Measurements from ENCODE around the gene UNC5C.

UNC5C gene

DNA sequence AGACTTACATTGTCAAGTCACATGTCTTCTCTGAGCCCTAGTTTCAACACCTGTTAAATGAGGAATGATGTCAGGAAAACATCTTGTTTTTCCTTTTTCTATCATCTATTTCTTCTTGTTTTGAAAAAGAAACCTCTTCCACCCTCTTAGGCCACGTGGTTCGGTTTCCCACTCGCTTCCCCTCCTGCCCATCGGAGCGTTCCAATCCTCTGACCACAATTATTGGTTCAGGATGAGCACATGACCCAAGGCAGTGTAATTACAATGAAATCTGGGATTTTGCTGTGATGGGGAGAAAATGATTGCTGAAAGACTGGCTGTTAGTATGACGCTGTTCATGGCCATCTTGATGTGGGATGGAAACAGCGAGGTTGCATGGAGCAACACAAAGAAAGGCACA, 186.7 kb downstream of the UNC5C start:
- no peaks in the 10 kb centered on the region for H3K9me3 ChIP-seq (ENCODE audit: insufficient read depth, low read depth, low read length)
- H3K79me2 ChIP-seq (ENCODE audit: control insufficient read depth, insufficient read depth, low read length, poor library complexity) = no peaks in the 10 kb centered on the region
- H2AFZ ChIP-seq (ENCODE audit: insufficient read depth, low read length, poor library complexity) = no peak overlapping the region
- H3K23ac ChIP-seq (ENCODE audit: low read length) = no peak overlapping the region
- no CpG with 5 or more reads among the region's 7 CpGs for WGBS (ENCODE audit: extremely low coverage, insufficient coverage, insufficient read length)
- peaks cover 0 to 2% of the 10 kb centered on the region in 2 experiments for H3K4me1 ChIP-seq (ENCODE audit: control insufficient read depth in 1 of 2, insufficient read depth in 2 of 2, low read length in 2 of 2)
- H3K4ac ChIP-seq (ENCODE audit: low read depth, low read length) = no peak overlapping the region
- H3K79me1 ChIP-seq (ENCODE audit: low read length) = no peaks in the 10 kb centered on the region
- no peak overlapping the region for H3K9ac ChIP-seq (ENCODE audit: low read length)
- H2BK12ac ChIP-seq (ENCODE audit: low read length) = no peak overlapping the region
- no peak for DNase-seq
- no peak overlapping the region for H3K27ac ChIP-seq (ENCODE audit: low read depth, low read length)
- H3K4me2 ChIP-seq (ENCODE audit: low read length) = no peak overlapping the region
- peaks cover 2 to 3% of the 10 kb centered on the region in 2 experiments for H3K36me3 ChIP-seq (ENCODE audit: control insufficient read depth in 1 of 2, insufficient read depth in 2 of 2, low read length in 2 of 2)
- H4K91ac ChIP-seq (ENCODE audit: low read depth, low read length) = no peak overlapping the region
- H3K18ac ChIP-seq (ENCODE audit: low read length) = no peak overlapping the region
- H3K27me3 ChIP-seq (ENCODE audit: insufficient read depth, low read length) = no peaks in the 10 kb centered on the region
- no peak overlapping the region for H4K12ac ChIP-seq (ENCODE audit: low read depth, low read length)
- no peak overlapping the region for H4K8ac ChIP-seq (ENCODE audit: low read depth, low read length)
- no peak overlapping the region for H2AK5ac ChIP-seq (ENCODE audit: low read length)
- H2BK5ac ChIP-seq (ENCODE audit: low read depth, low read length, poor library complexity) = no peak overlapping the region
- H3K14ac ChIP-seq (ENCODE audit: low read length) = no peak overlapping the region
- no peak overlapping the region for H2BK120ac ChIP-seq (ENCODE audit: insufficient read depth, low read length, poor library complexity)
- no peak overlapping the region for H3K4me3 ChIP-seq (ENCODE audit: low read depth, low read length)

DNA sequence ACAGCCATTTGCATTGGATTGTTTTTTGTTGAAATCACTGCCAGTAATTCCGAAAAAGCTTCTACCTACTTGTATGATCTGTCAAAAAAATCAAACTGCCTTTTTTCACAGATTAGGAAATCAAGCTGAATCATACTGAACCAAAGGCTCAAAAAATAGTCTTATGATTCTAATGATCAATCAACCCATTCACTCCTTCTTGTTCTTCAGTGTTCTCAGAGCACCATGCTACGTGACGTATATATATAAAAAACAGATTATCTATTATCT, 187.1 kb downstream of the UNC5C start:
- Histone ChIP-seq H2AFZ (ENCODE audit: insufficient read depth, low read length, poor library complexity) (no peak overlapping the region), H3K79me1 (ENCODE audit: low read length) (no peaks in the 10 kb centered on the region), H3K27ac (ENCODE audit: low read depth, low read length) (no peak overlapping the region), H2BK120ac (ENCODE audit: insufficient read depth, low read length, poor library complexity) (no peak overlapping the region), H3K36me3 (ENCODE audit: control insufficient read depth in 1 of 2, insufficient read depth in 2 of 2, low read length in 2 of 2) (peaks cover 2 to 3% of the 10 kb centered on the region in 2 experiments), H3K4me1 (ENCODE audit: control insufficient read depth in 1 of 2, insufficient read depth in 2 of 2, low read length in 2 of 2) (peaks cover 0 to 2% of the 10 kb centered on the region in 2 experiments), H3K9ac (ENCODE audit: low read length) (no peak overlapping the region), H2AK5ac (ENCODE audit: low read length) (no peak overlapping the region), H4K8ac (ENCODE audit: low read depth, low read length) (no peak overlapping the region), H3K4me3 (ENCODE audit: low read depth, low read length) (no peak overlapping the region), H4K91ac (ENCODE audit: low read depth, low read length) (no peak overlapping the region), H2BK12ac (ENCODE audit: low read length) (no peak overlapping the region), H2BK5ac (ENCODE audit: low read depth, low read length, poor library complexity) (no peak overlapping the region), H3K18ac (ENCODE audit: low read length) (no peak overlapping the region), H3K79me2 (ENCODE audit: control insufficient read depth, insufficient read depth, low read length, poor library complexity) (no peaks in the 10 kb centered on the region), H3K23ac (ENCODE audit: low read length) (no peak overlapping the region), H3K4me2 (ENCODE audit: low read length) (no peak overlapping the region), H3K9me3 (ENCODE audit: insufficient read depth, low read depth, low read length) (no peaks in the 10 kb centered on the region), H4K12ac (ENCODE audit: low read depth, low read length) (no peak overlapping the region), H3K4ac (ENCODE audit: low read depth, low read length) (no peak overlapping the region), H3K14ac (ENCODE audit: low read length) (no peak overlapping the region), H3K27me3 (ENCODE audit: insufficient read depth, low read length) (no peaks in the 10 kb centered on the region)
- no peak for DNase-seq
- WGBS (ENCODE audit: extremely low coverage, insufficient coverage, insufficient read length) = no CpG with 5 or more reads among the region's 3 CpGs

- Histone ChIP-seq H2BK12ac (ENCODE audit: low read length) (no peak overlapping the region), H3K4me2 (ENCODE audit: low read length) (no peak overlapping the region), H2AFZ (ENCODE audit: insufficient read depth, low read length, poor library complexity) (no peak overlapping the region), H3K23ac (ENCODE audit: low read length) (no peak overlapping the region), H3K27me3 (ENCODE audit: insufficient read depth, low read length) (no peaks in the 10 kb centered on the region), H3K9ac (ENCODE audit: low read length) (no peak overlapping the region), H3K79me1 (ENCODE audit: low read length) (no peaks in the 10 kb centered on the region), H3K36me3 (ENCODE audit: control insufficient read depth in 1 of 2, insufficient read depth in 2 of 2, low read length in 2 of 2) (peaks cover 2 to 3% of the 10 kb centered on the region in 2 experiments), H3K79me2 (ENCODE audit: control insufficient read depth, insufficient read depth, low read length, poor library complexity) (no peaks in the 10 kb centered on the region), H4K8ac (ENCODE audit: low read depth, low read length) (no peak overlapping the region), H3K9me3 (ENCODE audit: insufficient read depth, low read depth, low read length) (no peaks in the 10 kb centered on the region), H4K12ac (ENCODE audit: low read depth, low read length) (no peak overlapping the region), H3K4ac (ENCODE audit: low read depth, low read length) (no peak overlapping the region), H2BK120ac (ENCODE audit: insufficient read depth, low read length, poor library complexity) (no peak overlapping the region), H3K4me1 (ENCODE audit: control insufficient read depth in 1 of 2, insufficient read depth in 2 of 2, low read length in 2 of 2) (peaks cover 0 to 2% of the 10 kb centered on the region in 2 experiments), H2BK5ac (ENCODE audit: low read depth, low read length, poor library complexity) (no peak overlapping the region), H2AK5ac (ENCODE audit: low read length) (no peak overlapping the region), H4K91ac (ENCODE audit: low read depth, low read length) (no peak overlapping the region), H3K14ac (ENCODE audit: low read length) (no peak overlapping the region), H3K27ac (ENCODE audit: low read depth, low read length) (no peak overlapping the region), H3K18ac (ENCODE audit: low read length) (no peak overlapping the region), H3K4me3 (ENCODE audit: low read depth, low read length) (no peak overlapping the region)
- WGBS (ENCODE audit: extremely low coverage, insufficient coverage, insufficient read length) = no CpG with 5 or more reads among the region's 7 CpGs
- DNase-seq = no peak
These were observed 187.7 kb downstream of the UNC5C start for GRCh38 chr4:95360906-95361695.

GRCh38 chr4:95360256-95360903, 188.4 kb downstream of the UNC5C start:
- H2AFZ ChIP-seq (ENCODE audit: insufficient read depth, low read length, poor library complexity) = no peak overlapping the region
- no peak overlapping the region for H3K4me2 ChIP-seq (ENCODE audit: low read length)
- H3K79me1 ChIP-seq (ENCODE audit: low read length) = no peaks in the 10 kb centered on the region
- no peak overlapping the region for H2BK12ac ChIP-seq (ENCODE audit: low read length)
- H2AK5ac ChIP-seq (ENCODE audit: low read length) = no peak overlapping the region
- H3K4me1 ChIP-seq (ENCODE audit: control insufficient read depth in 1 of 2, insufficient read depth in 2 of 2, low read length in 2 of 2) = peaks cover 0 to 2% of the 10 kb centered on the region in 2 experiments
- H3K79me2 ChIP-seq (ENCODE audit: control insufficient read depth, insufficient read depth, low read length, poor library complexity) = no peaks in the 10 kb centered on the region
- no peak overlapping the region for H3K18ac ChIP-seq (ENCODE audit: low read length)
- no peak overlapping the region for H4K91ac ChIP-seq (ENCODE audit: low read depth, low read length)
- WGBS (ENCODE audit: extremely low coverage, insufficient coverage, insufficient read length) = no CpG with 5 or more reads among the region's 3 CpGs
- no peak overlapping the region for H3K9ac ChIP-seq (ENCODE audit: low read length)
- H2BK120ac ChIP-seq (ENCODE audit: insufficient read depth, low read length, poor library complexity) = no peak overlapping the region
- H3K27ac ChIP-seq (ENCODE audit: low read depth, low read length) = no peak overlapping the region
- no peak overlapping the region for H4K8ac ChIP-seq (ENCODE audit: low read depth, low read length)
- DNase-seq = no peak
- H3K23ac ChIP-seq (ENCODE audit: low read length) = no peak overlapping the region
- H3K9me3 ChIP-seq (ENCODE audit: insufficient read depth, low read depth, low read length) = no peaks in the 10 kb centered on the region
- no peak overlapping the region for H3K14ac ChIP-seq (ENCODE audit: low read length)
- no peak overlapping the region for H4K12ac ChIP-seq (ENCODE audit: low read depth, low read length)
- no peak overlapping the region for H2BK5ac ChIP-seq (ENCODE audit: low read depth, low read length, poor library complexity)
- H3K4ac ChIP-seq (ENCODE audit: low read depth, low read length) = no peak overlapping the region
- H3K27me3 ChIP-seq (ENCODE audit: insufficient read depth, low read length) = no peaks in the 10 kb centered on the region
- peaks cover 2 to 3% of the 10 kb centered on the region in 2 experiments for H3K36me3 ChIP-seq (ENCODE audit: control insufficient read depth in 1 of 2, insufficient read depth in 2 of 2, low read length in 2 of 2)
- H3K4me3 ChIP-seq (ENCODE audit: low read depth, low read length) = no peak overlapping the region
